ENCODE results near the gene ARHGEF40. TPM values are rescaled to one million over a fixed set of nuclear protein-coding genes. Genes with fewer than 3 reads are reported as not detected.

The ARHGEF40 gene
- total RNA-seq, 2 experiments from 2014 or later, result 0.21 TPM; not detected in 1

GRCh38 chr14:21093769-21094681 is 23.9 kb downstream of the ARHGEF40 start:
- no peaks in the 10 kb centered on the region for H3K36me3 Mint-ChIP-seq
- H3K27ac Mint-ChIP-seq, result no peak overlapping the region
- H3K27me3 Mint-ChIP-seq, result no peaks in the 10 kb centered on the region
- H3K4me3 Mint-ChIP-seq, result no peak overlapping the region
- H3K9me3 Mint-ChIP-seq, result no peaks in the 10 kb centered on the region
- DNase-seq, result no peak
- peaks cover 11% of the 10 kb centered on the region for H3K4me1 Mint-ChIP-seq

- no peaks in the 10 kb centered on the region for H3K9me3 Mint-ChIP-seq
- no peak overlapping the region for H3K4me3 Mint-ChIP-seq
- no peak for DNase-seq
- no peaks in the 10 kb centered on the region for H3K27me3 Mint-ChIP-seq
- H3K27ac Mint-ChIP-seq, result no peak overlapping the region
- H3K36me3 Mint-ChIP-seq, result no peaks in the 10 kb centered on the region
- peaks cover 18% of the 10 kb centered on the region for H3K4me1 Mint-ChIP-seq
These were observed 25.5 kb downstream of the ARHGEF40 start for GRCh38 chr14:21095430-21096205.

GRCh38 chr14:21096438-21096837 is 26.3 kb downstream of the ARHGEF40 start:
- Mint-ChIP-seq H3K4me1 (peaks cover 19% of the 10 kb centered on the region), H3K4me3 (no peak overlapping the region), H3K27me3 (no peaks in the 10 kb centered on the region), H3K36me3 (no peaks in the 10 kb centered on the region), H3K9me3 (no peaks in the 10 kb centered on the region), H3K27ac (no peak overlapping the region)
- DNase-seq, result no peak

- no peaks in the 10 kb centered on the region for H3K36me3 Mint-ChIP-seq
- H3K9me3 Mint-ChIP-seq, result no peaks in the 10 kb centered on the region
- H3K27ac Mint-ChIP-seq, result no peak overlapping the region
- H3K27me3 Mint-ChIP-seq, result no peaks in the 10 kb centered on the region
- DNase-seq, result no peak
- H3K4me3 Mint-ChIP-seq, result peak overlapping the region; percentile 69
- peaks cover 25% of the 10 kb centered on the region for H3K4me1 Mint-ChIP-seq
These were observed 27.0 kb downstream of the ARHGEF40 start for GRCh38 chr14:21096978-21097635.

- H3K27ac Mint-ChIP-seq, result no peak overlapping the region
- H3K4me1 Mint-ChIP-seq, result peaks cover 26% of the 10 kb centered on the region
- no peaks in the 10 kb centered on the region for H3K36me3 Mint-ChIP-seq
- no peak for DNase-seq
- peak overlapping the region; percentile 69 for H3K4me3 Mint-ChIP-seq
- H3K27me3 Mint-ChIP-seq, result no peaks in the 10 kb centered on the region
- H3K9me3 Mint-ChIP-seq, result no peaks in the 10 kb centered on the region
These were observed 27.6 kb downstream of the ARHGEF40 start for GRCh38 chr14:21097636-21098075.

- DNase-seq, result peak; percentile 41
- Mint-ChIP-seq H3K36me3 (no peaks in the 10 kb centered on the region), H3K4me1 (peaks cover 27% of the 10 kb centered on the region), H3K27ac (peak within 1 kb of the TSS; percentile 44), H3K27me3 (no peaks in the 10 kb centered on the region), H3K9me3 (no peaks in the 10 kb centered on the region), H3K4me3 (peak within 1 kb of the TSS; percentile 80)
These were observed 28.2 kb downstream of the ARHGEF40 start, which contains the start of gene ZNF219 for GRCh38 chr14:21098076-21098891. TSS of gene ZNF219 (minus strand) at chr14:21098655. CDS start at chr14:21093591, 5,064 bp downstream.

GRCh38 chr14:21098892-21099595 is 28.9 kb downstream of the ARHGEF40 start:
- no peak for DNase-seq
- peaks cover 29% of the 10 kb centered on the region for H3K4me1 Mint-ChIP-seq

GRCh38 chr14:21099596-21099985 is 29.5 kb downstream of the ARHGEF40 start:
- Mint-ChIP-seq H3K4me3 (peak overlapping the region; percentile 15), H3K27me3 (no peaks in the 10 kb centered on the region), H3K4me1 (peaks cover 31% of the 10 kb centered on the region), H3K27ac (no peak overlapping the region), H3K9me3 (no peaks in the 10 kb centered on the region), H3K36me3 (no peaks in the 10 kb centered on the region)
- no peak for DNase-seq

More at GRCh38 chr14:21098892-21099595, 28.9 kb downstream of the ARHGEF40 start:
- Mint-ChIP-seq H3K9me3 (no peaks in the 10 kb centered on the region), H3K27ac (peak overlapping the region; percentile 44), H3K4me3 (peak overlapping the region; percentile 80), H3K27me3 (no peaks in the 10 kb centered on the region), H3K36me3 (no peaks in the 10 kb centered on the region)

- Mint-ChIP-seq H3K9me3 (no peaks in the 10 kb centered on the region), H3K27me3 (no peaks in the 10 kb centered on the region), H3K27ac (no peak within 1 kb of the TSS), H3K4me1 (peaks cover 34% of the 10 kb centered on the region), H3K36me3 (no peaks in the 10 kb centered on the region), H3K4me3 (no peak within 1 kb of the TSS)
- no peak for DNase-seq
These were observed 30.8 kb downstream of the ARHGEF40 start, which contains the start of gene TMEM253 for GRCh38 chr14:21100931-21101330. TSS of gene TMEM253 (plus strand) at chr14:21101066. CDS start at chr14:21101344, 278 bp downstream.

GRCh38 chr14:21101802-21102413 is 31.8 kb downstream of the ARHGEF40 start:
- Mint-ChIP-seq H3K27me3 (no peaks in the 10 kb centered on the region), H3K36me3 (no peaks in the 10 kb centered on the region), H3K9me3 (no peaks in the 10 kb centered on the region), H3K4me3 (peak overlapping the region; percentile 30), H3K4me1 (peaks cover 39% of the 10 kb centered on the region), H3K27ac (no peak overlapping the region)
- no peak for DNase-seq

- Mint-ChIP-seq H3K4me3 (peak overlapping the region; percentile 96), H3K4me1 (peaks cover 34% of the 10 kb centered on the region), H3K36me3 (no peaks in the 10 kb centered on the region), H3K9me3 (no peaks in the 10 kb centered on the region), H3K27ac (no peak overlapping the region), H3K27me3 (no peaks in the 10 kb centered on the region)
- no peak for DNase-seq
These were observed 32.7 kb downstream of the ARHGEF40 start for GRCh38 chr14:21102521-21103410.

- H3K27ac Mint-ChIP-seq, result peak overlapping the region; percentile 81
- H3K4me3 Mint-ChIP-seq, result peak overlapping the region; percentile 96
- H3K27me3 Mint-ChIP-seq, result no peaks in the 10 kb centered on the region
- no peaks in the 10 kb centered on the region for H3K9me3 Mint-ChIP-seq
- no peaks in the 10 kb centered on the region for H3K36me3 Mint-ChIP-seq
- no peak for DNase-seq
- peaks cover 34% of the 10 kb centered on the region for H3K4me1 Mint-ChIP-seq
These were observed 33.3 kb downstream of the ARHGEF40 start for GRCh38 chr14:21103411-21103709.
